ENCODE data around the gene HS3ST3A1. TPM values are rescaled to one million over a fixed set of nuclear protein-coding genes. Genes with fewer than 3 reads are reported as not detected.
"Not testable (repeated sequence)": the region's sequence is repeated elsewhere in the genome, so short reads cannot be mapped to it uniquely, and the experiment has no call there.

Gene HS3ST3A1
- total RNA-seq, 1 donor from 2014 or later: 8.8 TPM

- no peak for TF ChIP-seq CTCF (IDR thresholded peaks at IDR 0.05)
- Mint-ChIP-seq H3K4me1 (ENCODE audit: low read depth) (peaks cover 1% of the 10 kb centered on the region), H3K27me3 (ENCODE audit: low read depth) (no peaks in the 10 kb centered on the region), H3K27ac (ENCODE audit: unreplicated experiment) (no peak overlapping the region), H3K9me3 (ENCODE audit: low read depth) (no peaks in the 10 kb centered on the region), H3K36me3 (ENCODE audit: low read depth) (no peaks in the 10 kb centered on the region), H3K4me3 (ENCODE audit: unreplicated experiment) (no peak overlapping the region)
- DNase-seq (ENCODE audit: low spot score): no peak
Measured at GRCh38 chr17:13503526-13503925, 98.2 kb downstream of the HS3ST3A1 start.

GRCh38 chr17:13502263-13502662 lies 99.5 kb downstream of the HS3ST3A1 start:
- no peak overlapping the region for H3K27ac Mint-ChIP-seq (ENCODE audit: unreplicated experiment)

DNA sequence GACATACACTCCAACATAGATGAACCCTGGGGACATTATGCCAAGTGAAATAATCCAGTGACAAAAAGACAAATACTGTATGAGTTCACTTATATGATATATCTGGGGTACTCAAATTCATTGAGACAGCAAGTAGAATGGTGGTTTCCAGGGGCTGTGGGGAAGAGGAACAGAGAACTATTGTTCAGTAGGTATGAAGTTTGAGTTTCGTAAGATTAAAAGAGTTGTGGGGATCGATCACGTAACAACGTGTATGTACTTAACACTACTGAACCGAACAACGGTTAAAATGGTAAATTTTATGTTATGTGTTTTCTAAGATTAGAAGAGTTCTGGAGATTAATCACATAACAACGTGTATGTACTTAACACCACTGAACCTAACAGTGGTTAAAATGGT lies 100.8 kb downstream of the HS3ST3A1 start:
- Mint-ChIP-seq H3K4me3 (ENCODE audit: unreplicated experiment) (no peak overlapping the region), H3K27me3 (ENCODE audit: low read depth) (no peaks in the 10 kb centered on the region), H3K9me3 (ENCODE audit: low read depth) (no peaks in the 10 kb centered on the region), H3K36me3 (ENCODE audit: low read depth) (no peaks in the 10 kb centered on the region), H3K27ac (ENCODE audit: unreplicated experiment) (no peak overlapping the region), H3K4me1 (ENCODE audit: low read depth) (no peaks in the 10 kb centered on the region)
- TF ChIP-seq CTCF (IDR thresholded peaks at IDR 0.05): no peak
- no peak for DNase-seq (ENCODE audit: low spot score)

More at GRCh38 chr17:13502263-13502662, 99.5 kb downstream of the HS3ST3A1 start:
- Mint-ChIP-seq H3K4me3 (ENCODE audit: unreplicated experiment) (no peak overlapping the region), H3K36me3 (ENCODE audit: low read depth) (no peaks in the 10 kb centered on the region), H3K9me3 (ENCODE audit: low read depth) (no peaks in the 10 kb centered on the region), H3K27me3 (ENCODE audit: low read depth) (no peaks in the 10 kb centered on the region), H3K4me1 (ENCODE audit: low read depth) (no peaks in the 10 kb centered on the region)
- DNase-seq (ENCODE audit: low spot score): no peak
- TF ChIP-seq CTCF (IDR thresholded peaks at IDR 0.05): no peak

GRCh38 chr17:13498184-13498583 lies 103.5 kb downstream of the HS3ST3A1 start:
- Mint-ChIP-seq H3K27me3 (ENCODE audit: low read depth) (no peaks in the 10 kb centered on the region), H3K4me3 (ENCODE audit: unreplicated experiment) (no peak overlapping the region), H3K27ac (ENCODE audit: unreplicated experiment) (peak overlapping the region; percentile 20), H3K4me1 (ENCODE audit: low read depth) (peaks cover 4% of the 10 kb centered on the region), H3K9me3 (ENCODE audit: low read depth) (peaks cover 2% of the 10 kb centered on the region), H3K36me3 (ENCODE audit: low read depth) (peaks cover 3% of the 10 kb centered on the region)
- DNase-seq (ENCODE audit: low spot score): no peak
- no peak for TF ChIP-seq CTCF (IDR thresholded peaks at IDR 0.05)

DNA sequence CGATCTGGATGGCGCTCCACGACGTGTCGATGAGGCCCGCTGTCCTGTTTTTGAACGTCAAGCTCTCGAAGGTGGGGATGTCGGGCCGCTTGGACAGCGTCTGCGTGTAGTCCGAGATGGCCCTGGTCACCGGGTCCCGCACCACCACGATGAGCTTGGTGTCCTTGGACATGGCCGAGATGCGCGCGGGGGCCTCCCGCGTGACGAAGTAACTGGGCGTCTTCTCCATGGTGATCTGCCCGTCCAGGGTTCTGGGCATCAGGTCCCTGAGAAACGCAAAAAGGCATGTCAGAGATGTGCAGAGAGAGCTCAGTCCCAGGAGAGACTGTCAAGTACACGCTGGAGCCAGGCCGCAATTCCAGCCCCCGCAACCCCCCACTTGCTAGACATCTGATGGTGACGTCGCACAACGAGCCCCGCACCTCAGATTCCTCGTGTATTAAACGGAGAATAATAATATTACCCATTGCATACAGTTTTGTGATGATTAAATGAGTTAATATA lies 105.1 kb downstream of the HS3ST3A1 start:
- not testable (repeated sequence) for H3K36me3 Mint-ChIP-seq (ENCODE audit: low read depth); H3K27me3 Mint-ChIP-seq (ENCODE audit: low read depth); DNase-seq (ENCODE audit: low spot score); H3K9me3 Mint-ChIP-seq (ENCODE audit: low read depth); H3K27ac Mint-ChIP-seq (ENCODE audit: unreplicated experiment); H3K4me3 Mint-ChIP-seq (ENCODE audit: unreplicated experiment)
- H3K4me1 Mint-ChIP-seq (ENCODE audit: low read depth): peaks cover 15% of the 10 kb centered on the region

DNA sequence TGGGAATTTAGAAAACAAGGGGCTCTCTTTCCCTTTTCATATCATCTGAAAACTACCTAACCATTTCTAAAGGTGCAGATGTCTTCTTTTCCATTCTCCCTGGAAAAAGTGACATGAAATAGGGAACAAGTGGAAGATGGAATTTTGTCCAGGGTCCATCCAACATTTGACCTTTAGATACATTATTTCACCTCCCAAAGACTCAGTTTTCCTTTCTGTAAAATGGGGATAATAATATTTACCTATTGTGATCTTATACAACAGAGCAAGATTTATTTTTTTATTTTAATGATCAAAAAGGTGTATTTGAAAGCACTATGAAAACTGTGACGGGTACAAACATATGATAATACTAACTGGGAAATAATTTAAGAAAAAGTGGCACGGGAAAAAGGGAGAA lies 106.3 kb downstream of the HS3ST3A1 start:
- Mint-ChIP-seq H3K36me3 (ENCODE audit: low read depth) (peaks cover 9% of the 10 kb centered on the region), H3K4me3 (ENCODE audit: unreplicated experiment) (no peak overlapping the region), H3K27ac (ENCODE audit: unreplicated experiment) (no peak overlapping the region), H3K27me3 (ENCODE audit: low read depth) (no peaks in the 10 kb centered on the region), H3K9me3 (ENCODE audit: low read depth) (peaks cover 2% of the 10 kb centered on the region), H3K4me1 (ENCODE audit: low read depth) (peaks cover 22% of the 10 kb centered on the region)
- no peak for DNase-seq (ENCODE audit: low spot score)
- no peak for TF ChIP-seq CTCF (IDR thresholded peaks at IDR 0.05)
